Fibroblast of skin of abdomen (primary cell): ENCODE data around the gene BBX.

Experiments
- DNase-seq: peaks from one replicate; pipeline ENCODE4 v3.0.0-alpha.2; 2013

Gene BBX

GRCh38 chr3:107848351-107848915, 325.7 kb downstream of the BBX start:
- DNase-seq = no peak

- no peak for DNase-seq
These were observed 327.9 kb downstream of the BBX start for GRCh38 chr3:107850681-107851080.

- no peak for DNase-seq
These were observed 331.1 kb downstream of the BBX start for GRCh38 chr3:107853821-107854220.

GRCh38 chr3:107854733-107855132, 332.0 kb downstream of the BBX start:
- no peak for DNase-seq

- peak; percentile 13 for DNase-seq
These were observed 332.9 kb downstream of the BBX start for GRCh38 chr3:107855710-107856109.

GRCh38 chr3:107857854-107858253, 335.1 kb downstream of the BBX start:
- no peak for DNase-seq

GRCh38 chr3:107858876-107859275, 336.1 kb downstream of the BBX start:
- DNase-seq = no peak
